PC-3 (cell line): ENCODE results near the gene GNAZ. TPM values are rescaled to one million over a fixed set of nuclear protein-coding genes. Genes with fewer than 3 reads are reported as not detected.

Experiments used
- ATAC-seq: fragments of 200-7000 bp; cut with Tn5 transposase; 2 replicates; pipeline ENCODE4 v1.9.1; 2020; ENCODE audit warnings: mild to moderate bottlenecking, moderate library complexity
- BruUV-seq: library from RNA; stranded (reverse); fragments of 400-500 nt; replicated peaks from 2 replicates; lab custom pipeline; 2021; lab: Mats Ljungman, UMichigan
- CTCF ChIA-PET: fragments of 300-600 bp; sonication (Branson Sonifier 250); formaldehyde crosslinking; loops from one replicate; lab custom pipeline; 2022; ENCODE audit warnings: antibody characterized with exemption; lab: Charles Lee
- POLR2A ChIA-PET: fragments of 300-600 bp; sonication (Branson Sonifier 250); formaldehyde crosslinking; loops from one replicate; lab custom pipeline; 2022; ENCODE audit warnings: antibody characterized with exemption; ENCODE audit not compliant: unreplicated experiment; lab: Charles Lee
- DNase-seq: peaks from one replicate; pipeline ENCODE4 v3.0.0-alpha.2; 2015
- H2AFZ ChIP-seq: fragments of 300-600 bp; sonication (generic); 2 replicates; pipeline ENCODE4 v1.6.0; 2016; ENCODE audit warnings: antibody characterized with exemption, low read length
- H3F3A ChIP-seq: fragments of 300-600 bp; sonication (generic); one replicate; pipeline ENCODE4 v1.6.0; 2017; ENCODE audit warnings: antibody characterized with exemption, low read length, control low read depth, mild to moderate bottlenecking; ENCODE audit not compliant: unreplicated experiment
- H3K27ac ChIP-seq: fragments of 300-600 bp; sonication (generic); 2 replicates; pipeline ENCODE4 v1.5.1; 2016; ENCODE audit warnings: mild to moderate bottlenecking, low read length
- H3K27me3 ChIP-seq: fragments of 300-600 bp; sonication (generic); 2 replicates; pipeline ENCODE4 v1.6.1; 2016; ENCODE audit warnings: low read length, mixed read lengths
- H3K36me3 ChIP-seq: fragments of 300-600 bp; sonication (generic); 2 replicates; pipeline ENCODE4 v1.6.1; 2016; ENCODE audit warnings: low read depth, mixed run types, low read length, mixed read lengths
- H3K4me1 ChIP-seq: fragments of 300-600 bp; sonication (generic); 2 replicates; pipeline ENCODE4 v1.5.1; 2016; ENCODE audit warnings: low read length; ENCODE audit not compliant: insufficient read depth
- H3K4me2 ChIP-seq: fragments of 300-600 bp; sonication (generic); 2 replicates; pipeline ENCODE4 v1.6.0; 2016; ENCODE audit warnings: low read length
- H3K4me3 ChIP-seq: fragments of 300-600 bp; sonication (generic); 2 replicates; pipeline ENCODE4 v1.5.1; 2016; ENCODE audit warnings: mild to moderate bottlenecking, low read length, mixed read lengths
- H3K79me2 ChIP-seq: fragments of 300-600 bp; sonication (generic); 2 replicates; pipeline ENCODE4 v1.6.1; 2017; ENCODE audit warnings: low read length, mixed read lengths
- H3K9ac ChIP-seq: fragments of 300-600 bp; sonication (generic); 2 replicates; pipeline ENCODE4 v1.6.0; 2016; ENCODE audit warnings: mild to moderate bottlenecking, low read length
- H3K9me2 ChIP-seq: fragments of 300-600 bp; sonication (generic); replicated peaks from 2 replicates; pipeline ENCODE4 v1.6.1; 2016; ENCODE audit warnings: mixed run types, low read length, mixed read lengths
- H3K9me3 ChIP-seq: fragments of 300-600 bp; sonication (generic); 2 replicates; pipeline ENCODE4 v1.6.1; 2016; ENCODE audit warnings: low read length, mixed read lengths
- H4K20me1 ChIP-seq: fragments of 300-600 bp; sonication (generic); 2 replicates; pipeline ENCODE4 v1.6.1; 2016; ENCODE audit warnings: low read length, mixed read lengths
- EZH2 ChIP-seq: fragments of 300-600 bp; sonication (generic); IDR thresholded peaks from one replicate; pipeline ENCODE4 v1.6.1; 2017; ENCODE audit warnings: antibody characterized with exemption, mild to moderate bottlenecking, low read length; ENCODE audit not compliant: unreplicated experiment
- EZH2phosphoT487 ChIP-seq: fragments of 300-600 bp; sonication (generic); IDR thresholded peaks from 2 replicates; pipeline ENCODE4 v1.6.1; 2018; ENCODE audit warnings: mild to moderate bottlenecking, antibody characterized with exemption, low read length, borderline replicate concordance
- intact Hi-C: fragments of 100-400 bp; cut with micrococcal nuclease; formaldehyde crosslinking; loops from 2 replicates; pipeline ENCODE4 v1.9.0; 2023
- total RNA-seq: library from RNA; depleted of rRNA; stranded (reverse); fragments of >200 nt; gene quantifications from 2 replicates; pipeline ENCODE4 v1.2.3, GENCODE V29; 2014
- TF ChIP-seq, protein P1 (sequence below): fragments of 300-600 bp; sonication (generic); conservative IDR thresholded peaks from 2 replicates; pipeline ENCODE4 v1.5.1; 2017; ENCODE audit warnings: antibody characterized with exemption, low read depth, mild to moderate bottlenecking, low read length

GNAZ gene
- total RNA-seq, 1 experiment from 2014 or later: 14.4 TPM

DNA sequence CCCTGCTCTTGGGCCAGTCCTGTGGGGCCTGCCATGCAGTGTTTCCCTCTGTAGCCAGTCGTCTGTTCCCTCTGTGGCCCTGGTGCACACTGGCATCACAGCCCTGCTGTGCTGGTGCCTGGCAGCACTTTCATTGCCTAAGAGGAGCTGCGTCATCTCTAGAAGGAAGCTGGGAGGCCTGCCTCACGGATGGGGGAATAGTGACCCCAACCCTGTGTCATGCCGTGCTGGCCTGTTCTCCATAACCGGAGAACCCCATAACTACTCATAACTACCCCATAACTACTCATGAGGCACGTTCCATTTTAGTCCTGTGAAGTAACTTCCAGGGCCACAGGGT is 88.9 kb downstream of the GNAZ start:
- DNase-seq (no peak), ATAC-seq (no peak)
- BruUV-seq: no TSS peak
- Histone ChIP-seq H3K9me3 (no peaks in the 10 kb centered on the region), H3K4me1 (no peaks in the 10 kb centered on the region), H3K4me3 (no peak overlapping the region), H3K4me2 (no peak overlapping the region), H3K36me3 (no peaks in the 10 kb centered on the region), H3F3A (no peaks in the 10 kb centered on the region), H3K9ac (no peak overlapping the region), H3K79me2 (no peaks in the 10 kb centered on the region), H4K20me1 (no peaks in the 10 kb centered on the region), H3K27ac (no peak overlapping the region), H3K9me2 (no peaks in the 10 kb centered on the region), H2AFZ (no peak overlapping the region), H3K27me3 (no peaks in the 10 kb centered on the region)
- TF ChIP-seq EZH2phosphoT487 (no peak), EZH2 (no peak)
- TF ChIP-seq, protein P1, sequence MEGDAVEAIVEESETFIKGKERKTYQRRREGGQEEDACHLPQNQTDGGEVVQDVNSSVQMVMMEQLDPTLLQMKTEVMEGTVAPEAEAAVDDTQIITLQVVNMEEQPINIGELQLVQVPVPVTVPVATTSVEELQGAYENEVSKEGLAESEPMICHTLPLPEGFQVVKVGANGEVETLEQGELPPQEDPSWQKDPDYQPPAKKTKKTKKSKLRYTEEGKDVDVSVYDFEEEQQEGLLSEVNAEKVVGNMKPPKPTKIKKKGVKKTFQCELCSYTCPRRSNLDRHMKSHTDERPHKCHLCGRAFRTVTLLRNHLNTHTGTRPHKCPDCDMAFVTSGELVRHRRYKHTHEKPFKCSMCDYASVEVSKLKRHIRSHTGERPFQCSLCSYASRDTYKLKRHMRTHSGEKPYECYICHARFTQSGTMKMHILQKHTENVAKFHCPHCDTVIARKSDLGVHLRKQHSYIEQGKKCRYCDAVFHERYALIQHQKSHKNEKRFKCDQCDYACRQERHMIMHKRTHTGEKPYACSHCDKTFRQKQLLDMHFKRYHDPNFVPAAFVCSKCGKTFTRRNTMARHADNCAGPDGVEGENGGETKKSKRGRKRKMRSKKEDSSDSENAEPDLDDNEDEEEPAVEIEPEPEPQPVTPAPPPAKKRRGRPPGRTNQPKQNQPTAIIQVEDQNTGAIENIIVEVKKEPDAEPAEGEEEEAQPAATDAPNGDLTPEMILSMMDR: no peak
- ChIA-PET POLR2A (no interaction called here), CTCF (no interaction called here)
- intact Hi-C loops: no loop called here

GRCh38 chr22:23161029-23161428 is 90.7 kb downstream of the GNAZ start:
- CTCF ChIA-PET: no interaction called here
- Histone ChIP-seq H4K20me1 (no peaks in the 10 kb centered on the region), H3F3A (no peaks in the 10 kb centered on the region), H3K4me2 (no peak overlapping the region), H3K79me2 (no peaks in the 10 kb centered on the region), H3K9me3 (no peaks in the 10 kb centered on the region), H3K4me3 (no peak overlapping the region), H3K4me1 (no peaks in the 10 kb centered on the region), H3K9ac (no peak overlapping the region), H3K36me3 (no peaks in the 10 kb centered on the region), H2AFZ (no peak overlapping the region), H3K9me2 (no peaks in the 10 kb centered on the region), H3K27me3 (no peaks in the 10 kb centered on the region), H3K27ac (no peak overlapping the region)
- intact Hi-C loops: no loop called here
- no TSS peak for BruUV-seq
- POLR2A ChIA-PET: no interaction called here
- no peak for ATAC-seq
- TF ChIP-seq, protein P1: no peak
- TF ChIP-seq EZH2phosphoT487 (no peak), EZH2 (no peak)
- DNase-seq: no peak

DNA sequence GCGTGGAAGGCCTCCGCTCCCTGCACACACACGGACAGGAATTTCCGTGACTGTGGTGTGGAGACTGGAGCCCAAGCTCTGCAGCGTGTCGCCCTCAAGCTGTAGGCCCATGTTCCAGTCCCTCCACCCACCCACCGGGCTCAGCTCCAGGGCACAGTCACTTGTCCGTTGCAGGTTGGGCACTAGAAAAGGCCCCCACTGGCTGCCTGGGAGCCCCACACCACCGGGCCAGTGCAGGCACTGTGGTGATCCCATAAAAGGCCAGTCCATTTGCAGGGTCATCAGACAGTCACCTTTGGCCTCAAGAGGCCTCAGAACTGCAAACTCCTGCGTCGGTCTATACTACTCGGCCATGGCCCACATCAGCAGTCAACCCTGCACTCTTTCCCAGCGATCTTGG is 91.3 kb downstream of the GNAZ start:
- POLR2A ChIA-PET: no interaction called here
- Histone ChIP-seq H3K27me3 (no peaks in the 10 kb centered on the region), H3K4me1 (no peaks in the 10 kb centered on the region), H3K9me2 (no peaks in the 10 kb centered on the region), H3K79me2 (no peaks in the 10 kb centered on the region), H3K36me3 (no peaks in the 10 kb centered on the region), H3K4me3 (no peak overlapping the region), H3K27ac (no peak overlapping the region), H4K20me1 (no peaks in the 10 kb centered on the region), H3F3A (no peaks in the 10 kb centered on the region), H3K9me3 (no peaks in the 10 kb centered on the region), H3K4me2 (no peak overlapping the region), H3K9ac (no peak overlapping the region), H2AFZ (no peak overlapping the region)
- DNase-seq (no peak), ATAC-seq (no peak)
- intact Hi-C loops: no loop called here
- BruUV-seq: no TSS peak
- TF ChIP-seq EZH2 (no peak), EZH2phosphoT487 (no peak)
- TF ChIP-seq, protein P1: no peak
- CTCF ChIA-PET: no interaction called here
